ENCODE data around the gene MAOA. TPM values are rescaled to one million over a fixed set of nuclear protein-coding genes. Genes with fewer than 3 reads are reported as not detected.

Gene MAOA
- total RNA-seq, 2 donors from 2014 or later, result 47.1 to 118 TPM

- intact Hi-C loops (cut with DNase I), result loop anchor here (10.0 kb wide), 1 partner anchor 87 kb away; no protein-coding TSS in a partner anchor
- TF ChIP-seq POLR2A (IDR thresholded peaks at IDR 0.05), result no peak
- TF ChIP-seq CTCF (IDR thresholded peaks at IDR 0.05), result no peak
- Histone ChIP-seq H3K36me3 (replicated peaks in 1 of 2; ENCODE audit: insufficient read depth in 1 of 2, low read depth in 2 of 2) (no peaks in the 10 kb centered on the region), H3K27me3 (no peaks in the 10 kb centered on the region), H3K27ac (peak overlapping the region in 2 of 4 donors; percentile 14 to 20), H3K4me3 (no peak overlapping the region), H3K4me1 (peaks cover 13% of the 10 kb centered on the region), H3K9me3 (no peaks in the 10 kb centered on the region)
- ATAC-seq (no peak), DNase-seq (no peak)
- WGBS, 2 donors, result 0 to 6% methylated on average over 1 of the region's 1 CpG
Measured at GRCh38 chrX:43657671-43658070, 1.6 kb downstream of the MAOA start.

GRCh38 chrX:43661521-43662240, 5.6 kb downstream of the MAOA start:
- Histone ChIP-seq H3K27ac (peak overlapping the region in 1 of 4 donors; percentile 25), H3K27me3 (no peaks in the 10 kb centered on the region), H3K9me3 (no peaks in the 10 kb centered on the region), H3K36me3 (replicated peaks in 1 of 2; ENCODE audit: insufficient read depth in 1 of 2, low read depth in 2 of 2) (no peaks in the 10 kb centered on the region), H3K4me1 (peaks cover 46% of the 10 kb centered on the region), H3K4me3 (no peak overlapping the region)
- intact Hi-C loops (cut with DNase I), result no loop called here
- TF ChIP-seq CTCF (IDR thresholded peaks at IDR 0.05) (no peak), POLR2A (IDR thresholded peaks at IDR 0.05) (no peak)
- ATAC-seq (no peak), DNase-seq (no peak)
- 54 to 65% methylated on average over 3 to 4 of the region's 4 CpGs for WGBS, 2 donors

GRCh38 chrX:43663173-43663572, 7.1 kb downstream of the MAOA start:
- peak; percentile 59 for ATAC-seq
- intact Hi-C loops (cut with DNase I), result no loop called here
- Histone ChIP-seq H3K4me3 (no peak overlapping the region), H3K9me3 (no peaks in the 10 kb centered on the region), H3K27ac (no peak overlapping the region), H3K36me3 (replicated peaks in 1 of 2; ENCODE audit: insufficient read depth in 1 of 2, low read depth in 2 of 2) (no peaks in the 10 kb centered on the region), H3K4me1 (peaks cover 46% of the 10 kb centered on the region), H3K27me3 (no peaks in the 10 kb centered on the region)
- no peak for DNase-seq
- WGBS, 2 donors, result 69 to 100% methylated on average over 1 of the region's 1 CpG
- no peak for TF ChIP-seq POLR2A (IDR thresholded peaks at IDR 0.05)
- no peak for TF ChIP-seq CTCF (IDR thresholded peaks at IDR 0.05)

GRCh38 chrX:43664258-43664657, 8.2 kb downstream of the MAOA start:
- Histone ChIP-seq H3K9me3 (no peaks in the 10 kb centered on the region), H3K27ac (no peak overlapping the region), H3K27me3 (no peaks in the 10 kb centered on the region), H3K4me1 (peaks cover 46% of the 10 kb centered on the region), H3K4me3 (no peak overlapping the region), H3K36me3 (replicated peaks in 1 of 2; ENCODE audit: insufficient read depth in 1 of 2, low read depth in 2 of 2) (no peaks in the 10 kb centered on the region)
- no peak for ATAC-seq
- no peak for DNase-seq
- TF ChIP-seq CTCF (IDR thresholded peaks at IDR 0.05) (no peak), POLR2A (IDR thresholded peaks at IDR 0.05) (no peak)
- intact Hi-C loops (cut with DNase I), result no loop called here
- WGBS, 2 donors, result 63 to 69% methylated on average over 3 of the region's 3 CpGs

GRCh38 chrX:43664708-43665107, 8.6 kb downstream of the MAOA start:
- TF ChIP-seq POLR2A (IDR thresholded peaks at IDR 0.05) (no peak), CTCF (IDR thresholded peaks at IDR 0.05) (no peak)
- H3K4me1 ChIP-seq, result peaks cover 49% of the 10 kb centered on the region
- no peaks in the 10 kb centered on the region for H3K27me3 ChIP-seq
- H3K4me3 ChIP-seq, result no peak overlapping the region
- 50 to 56% methylated on average over 3 of the region's 3 CpGs for WGBS, 2 donors
- ATAC-seq (no peak), DNase-seq (no peak)
- H3K27ac ChIP-seq, result no peak overlapping the region
- no peaks in the 10 kb centered on the region for H3K36me3 ChIP-seq (replicated peaks in 1 of 2; ENCODE audit: insufficient read depth in 1 of 2, low read depth in 2 of 2)
- no peaks in the 10 kb centered on the region for H3K9me3 ChIP-seq
- intact Hi-C loops (cut with DNase I), result no loop called here
